Esophagus squamous epithelium (tissue), 4 donors: ENCODE data around the gene THADA.

Experiments
- POLR2A ChIP-seq, 4 donors: fragments of 450-650 bp; IDR thresholded peaks; one replicate each; pipeline ENCODE4 v1.6.1; 2017; ENCODE audit warnings: antibody characterized with exemption in 4 of 4, mild to moderate bottlenecking in 4 of 4, moderate library complexity in 3 of 4
- TF ChIP-seq, protein P1 (sequence below), 6 experiments: fragments of 450-650 bp in 4 of 6; fragments of 200-600 bp in 2 of 6; sonication (generic) in 2 of 6; IDR thresholded peaks; one replicate each; pipeline ENCODE4 v1.5.1; 2016 to 2019; ENCODE audit warnings: antibody characterized with exemption in 6 of 6, mild to moderate bottlenecking in 4 of 6, moderate library complexity in 4 of 6

DNA sequence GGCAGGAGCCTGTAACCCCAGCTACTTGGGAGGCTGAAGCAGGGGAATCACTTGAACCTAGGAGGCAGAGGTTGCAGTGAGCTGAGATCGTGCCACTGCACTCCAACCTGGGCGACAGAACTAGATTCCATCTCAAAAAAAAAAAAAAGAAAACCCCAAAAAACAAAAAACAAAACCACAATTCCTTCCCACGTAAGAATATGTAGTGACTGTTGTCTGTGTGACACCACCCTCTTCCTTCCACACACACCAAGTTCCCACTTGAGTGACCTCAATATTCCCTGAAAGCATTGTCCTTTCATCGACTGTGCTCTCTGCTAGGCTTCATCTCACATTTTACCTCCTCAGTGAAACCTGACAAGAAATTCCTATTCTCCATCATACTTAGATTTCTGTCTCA, 8.8 kb upstream of the THADA start:
- no peak for TF ChIP-seq POLR2A (IDR thresholded peaks at IDR 0.05)
- TF ChIP-seq, protein P1, sequence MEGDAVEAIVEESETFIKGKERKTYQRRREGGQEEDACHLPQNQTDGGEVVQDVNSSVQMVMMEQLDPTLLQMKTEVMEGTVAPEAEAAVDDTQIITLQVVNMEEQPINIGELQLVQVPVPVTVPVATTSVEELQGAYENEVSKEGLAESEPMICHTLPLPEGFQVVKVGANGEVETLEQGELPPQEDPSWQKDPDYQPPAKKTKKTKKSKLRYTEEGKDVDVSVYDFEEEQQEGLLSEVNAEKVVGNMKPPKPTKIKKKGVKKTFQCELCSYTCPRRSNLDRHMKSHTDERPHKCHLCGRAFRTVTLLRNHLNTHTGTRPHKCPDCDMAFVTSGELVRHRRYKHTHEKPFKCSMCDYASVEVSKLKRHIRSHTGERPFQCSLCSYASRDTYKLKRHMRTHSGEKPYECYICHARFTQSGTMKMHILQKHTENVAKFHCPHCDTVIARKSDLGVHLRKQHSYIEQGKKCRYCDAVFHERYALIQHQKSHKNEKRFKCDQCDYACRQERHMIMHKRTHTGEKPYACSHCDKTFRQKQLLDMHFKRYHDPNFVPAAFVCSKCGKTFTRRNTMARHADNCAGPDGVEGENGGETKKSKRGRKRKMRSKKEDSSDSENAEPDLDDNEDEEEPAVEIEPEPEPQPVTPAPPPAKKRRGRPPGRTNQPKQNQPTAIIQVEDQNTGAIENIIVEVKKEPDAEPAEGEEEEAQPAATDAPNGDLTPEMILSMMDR (IDR thresholded peaks at IDR 0.05), result no peak
